Fibroblast of mammary gland (primary cell): ENCODE measurements around the gene TMBIM6.
"Not testable (repeated sequence)": the region's sequence is repeated elsewhere in the genome, so short reads cannot be mapped to it uniquely, and the experiment has no call there.

ENCODE experiments used
- DNase-seq: peaks from one replicate; pipeline ENCODE4 v3.0.0-alpha.2; 2010; ENCODE audit warnings: low read depth
- H3K4me3 ChIP-seq: 2 replicates; pipeline ENCODE4 v1.5.1; 2011; ENCODE audit warnings: low read depth, mild to moderate bottlenecking, low read length, moderate library complexity; ENCODE audit not compliant: control insufficient read depth
- TF ChIP-seq, protein P1 (sequence below): conservative IDR thresholded peaks from 2 replicates; pipeline ENCODE4 v1.5.1; 2011; ENCODE audit warnings: low read depth, low read length, inconsistent platforms; ENCODE audit not compliant: control insufficient read depth, insufficient read depth

TMBIM6 gene

DNA sequence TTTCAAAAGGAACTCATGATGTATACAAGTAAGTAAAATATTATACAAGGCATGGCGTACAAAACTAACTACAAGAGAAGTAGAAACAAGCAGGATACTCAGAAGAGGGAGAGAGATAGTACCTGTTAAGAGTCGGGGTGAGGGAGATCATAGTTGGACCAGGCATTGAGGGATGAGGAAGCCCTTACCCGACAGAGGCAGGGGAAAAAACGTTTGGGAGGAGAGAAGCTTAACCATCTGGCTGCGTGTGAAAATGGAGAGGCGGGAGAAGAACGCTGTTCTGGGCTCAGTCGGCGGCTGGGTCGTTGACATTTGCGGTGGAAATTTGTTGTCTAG lies 33.6 kb upstream of the TMBIM6 start:
- DNase-seq, result no peak
- TF ChIP-seq, protein P1, sequence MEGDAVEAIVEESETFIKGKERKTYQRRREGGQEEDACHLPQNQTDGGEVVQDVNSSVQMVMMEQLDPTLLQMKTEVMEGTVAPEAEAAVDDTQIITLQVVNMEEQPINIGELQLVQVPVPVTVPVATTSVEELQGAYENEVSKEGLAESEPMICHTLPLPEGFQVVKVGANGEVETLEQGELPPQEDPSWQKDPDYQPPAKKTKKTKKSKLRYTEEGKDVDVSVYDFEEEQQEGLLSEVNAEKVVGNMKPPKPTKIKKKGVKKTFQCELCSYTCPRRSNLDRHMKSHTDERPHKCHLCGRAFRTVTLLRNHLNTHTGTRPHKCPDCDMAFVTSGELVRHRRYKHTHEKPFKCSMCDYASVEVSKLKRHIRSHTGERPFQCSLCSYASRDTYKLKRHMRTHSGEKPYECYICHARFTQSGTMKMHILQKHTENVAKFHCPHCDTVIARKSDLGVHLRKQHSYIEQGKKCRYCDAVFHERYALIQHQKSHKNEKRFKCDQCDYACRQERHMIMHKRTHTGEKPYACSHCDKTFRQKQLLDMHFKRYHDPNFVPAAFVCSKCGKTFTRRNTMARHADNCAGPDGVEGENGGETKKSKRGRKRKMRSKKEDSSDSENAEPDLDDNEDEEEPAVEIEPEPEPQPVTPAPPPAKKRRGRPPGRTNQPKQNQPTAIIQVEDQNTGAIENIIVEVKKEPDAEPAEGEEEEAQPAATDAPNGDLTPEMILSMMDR, result no peak
- peak overlapping the region; percentile 20 for H3K4me3 ChIP-seq

DNA sequence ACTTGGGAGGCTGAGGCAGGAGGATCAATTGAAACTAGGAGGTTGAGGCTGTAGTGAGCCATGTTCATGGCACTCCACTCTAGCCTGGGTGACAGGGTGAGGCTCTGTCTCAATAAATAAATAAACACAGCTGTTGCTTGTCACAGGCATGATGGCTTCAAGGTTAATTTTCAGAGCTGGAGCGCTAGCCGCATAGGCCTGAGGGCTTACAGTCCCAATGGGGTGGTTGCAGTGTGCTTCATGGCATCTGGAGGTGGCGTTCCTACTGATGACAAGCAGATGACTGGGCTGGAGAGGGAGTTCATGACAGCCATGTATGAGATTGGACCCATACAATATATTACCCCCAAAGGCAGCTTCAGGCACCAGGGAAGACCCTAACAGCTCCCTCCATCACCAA lies 32.5 kb upstream of the TMBIM6 start:
- TF ChIP-seq, protein P1, result no peak
- DNase-seq, result no peak
- H3K4me3 ChIP-seq, result no peak overlapping the region

DNA sequence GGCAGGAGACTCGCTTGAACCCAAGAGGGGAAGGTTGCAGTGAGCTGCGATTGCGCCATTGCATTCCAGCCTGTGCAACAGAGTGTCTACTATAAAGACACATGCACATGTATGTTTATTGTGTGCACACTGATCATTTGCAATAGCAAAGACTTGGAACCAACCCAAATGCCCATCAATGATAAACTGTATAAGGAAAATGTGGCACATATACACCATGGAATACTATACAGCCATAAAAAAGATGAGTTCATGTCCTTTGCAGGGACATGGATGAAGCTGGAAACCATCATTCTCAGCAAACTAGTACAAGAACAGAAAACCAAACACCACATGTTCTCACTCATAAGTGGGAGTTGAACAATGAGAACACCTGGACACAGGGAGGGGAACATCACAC lies 27.4 kb upstream of the TMBIM6 start:
- not testable (repeated sequence) for H3K4me3 ChIP-seq, DNase-seq

DNA sequence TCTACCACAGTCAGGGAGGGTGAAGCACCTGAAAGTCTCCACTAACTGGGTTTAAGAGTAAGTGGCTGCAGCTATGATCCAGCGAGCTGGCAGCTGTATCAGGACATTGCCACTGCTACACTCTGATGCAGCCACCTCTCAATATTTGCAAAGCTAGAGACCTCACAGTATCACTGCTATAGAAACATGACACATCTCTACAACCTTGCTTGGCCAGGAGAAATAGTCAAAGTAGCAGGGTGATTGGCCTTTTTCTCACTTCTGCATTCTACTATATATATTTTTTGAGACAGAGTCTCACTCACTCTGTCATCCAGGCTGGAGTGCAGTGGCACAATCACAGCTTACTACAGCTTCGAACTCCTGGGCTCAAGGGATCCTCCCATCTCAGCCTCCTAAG lies 24.8 kb upstream of the TMBIM6 start:
- no peak for DNase-seq
- no peak overlapping the region for H3K4me3 ChIP-seq
- TF ChIP-seq, protein P1, result no peak

DNA sequence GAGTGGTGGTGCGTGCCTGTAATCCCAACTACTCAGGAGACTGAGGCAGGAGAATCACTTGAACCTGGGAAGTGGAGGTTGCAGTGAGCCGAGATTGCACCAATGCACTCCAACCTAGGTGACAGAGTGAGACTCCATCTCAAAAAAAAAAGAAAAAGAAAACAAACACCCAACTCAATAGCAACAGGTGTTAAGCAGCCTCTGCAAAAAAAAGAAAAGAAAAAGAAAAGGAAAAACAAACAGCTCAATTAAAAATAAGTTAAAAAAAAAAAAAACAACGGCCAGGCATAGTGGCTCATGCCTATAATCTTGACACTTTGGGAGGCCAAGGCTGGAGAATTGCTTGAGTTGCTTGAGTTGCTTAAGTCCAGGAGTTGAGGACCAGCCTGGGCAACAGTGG lies 23.6 kb upstream of the TMBIM6 start:
- not testable (repeated sequence) for DNase-seq, H3K4me3 ChIP-seq

DNA sequence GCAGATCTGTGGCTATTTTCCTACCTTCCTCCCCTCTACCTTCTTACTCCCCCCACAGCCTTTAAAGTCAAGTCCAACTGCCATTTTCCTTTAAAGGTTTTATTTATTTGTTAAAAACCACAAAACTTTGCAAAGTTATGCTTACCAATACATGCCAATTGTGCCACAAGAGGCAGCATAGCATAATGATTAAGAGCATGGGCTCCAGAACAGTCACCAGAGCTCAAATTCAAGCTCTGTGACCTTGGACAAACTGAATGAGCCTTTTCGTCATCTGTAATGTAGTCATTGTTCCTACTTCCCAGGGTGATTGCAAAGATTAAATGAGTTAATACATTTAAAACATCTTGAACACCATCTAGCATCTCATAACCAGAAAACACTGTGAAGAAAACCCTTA lies 21.1 kb upstream of the TMBIM6 start:
- no peak overlapping the region for H3K4me3 ChIP-seq
- TF ChIP-seq, protein P1, result no peak
- DNase-seq, result no peak

DNA sequence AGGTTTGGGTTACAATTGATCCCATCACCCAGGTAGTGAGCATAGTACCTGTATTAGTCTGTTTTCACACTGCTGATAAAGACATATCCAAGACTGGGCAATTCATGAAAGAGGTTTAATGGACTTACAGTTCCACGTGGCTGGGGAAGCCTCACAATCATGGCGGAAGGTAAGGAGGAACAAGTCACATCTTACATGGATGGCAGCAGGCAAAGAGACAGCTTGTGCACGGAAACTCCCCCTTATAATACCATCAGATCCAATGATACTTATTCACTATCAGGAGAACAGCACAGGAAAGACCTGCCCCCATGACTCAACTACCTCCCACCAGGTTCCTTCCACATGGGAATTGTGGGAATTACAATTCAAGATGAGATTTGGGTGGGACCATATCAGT lies 20.0 kb upstream of the TMBIM6 start:
- DNase-seq, H3K4me3 ChIP-seq: not testable (repeated sequence)

DNA sequence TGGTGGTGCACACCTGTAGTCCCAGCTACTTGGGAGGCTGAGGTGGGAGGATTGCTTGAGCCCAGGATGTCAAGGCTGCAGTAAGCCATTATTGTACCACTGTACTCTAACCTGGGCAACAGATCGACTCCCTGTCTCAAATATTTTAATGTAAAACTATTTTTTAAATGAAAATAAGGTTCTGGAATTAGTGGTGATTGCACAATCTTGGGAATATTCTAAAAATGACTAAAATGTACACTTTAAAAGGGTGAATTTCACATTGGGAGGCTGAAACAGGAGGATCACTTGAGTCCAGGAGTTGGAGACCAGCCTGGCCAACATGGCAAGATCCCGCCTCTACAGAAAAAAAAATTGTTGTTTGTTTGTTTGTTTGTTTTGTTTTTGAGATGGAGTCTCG lies 12.9 kb upstream of the TMBIM6 start:
- TF ChIP-seq, protein P1, result no peak
- no peak overlapping the region for H3K4me3 ChIP-seq
- DNase-seq, result no peak

DNA sequence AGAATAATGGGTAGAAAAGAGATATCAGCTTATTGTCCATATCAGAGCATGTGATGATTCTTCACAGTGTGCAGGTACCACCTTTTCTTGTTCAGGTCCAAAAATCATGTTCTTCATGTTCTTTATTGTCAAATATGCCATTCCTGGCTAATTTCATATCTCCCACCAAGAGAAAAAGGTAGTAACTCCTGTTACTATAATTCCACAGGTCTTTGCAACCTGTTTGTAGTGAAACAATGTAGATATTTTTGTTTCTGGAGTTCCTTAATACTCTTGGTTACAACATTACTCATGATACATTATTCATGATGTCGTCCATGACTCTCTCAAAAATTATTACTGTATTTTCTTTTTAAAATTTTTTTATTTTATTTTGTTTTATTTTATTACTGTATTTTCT lies 11.3 kb upstream of the TMBIM6 start:
- DNase-seq, result no peak
- no peak overlapping the region for H3K4me3 ChIP-seq

More for the DNA sequence above, 11.3 kb upstream of the TMBIM6 start:
- TF ChIP-seq, protein P1, result no peak
